T-helper 2 cell treated with Interferon-gamma antibody and Interleukin-4, amounts not matched to agents 100 ng/mL and 5 ng/mL, for 36 hours (primary cell): ENCODE data around the gene LBR. TPM values are rescaled to one million over a fixed set of nuclear protein-coding genes. Genes with fewer than 3 reads are reported as not detected.
"Not testable (repeated sequence)": the region's sequence is repeated elsewhere in the genome, so short reads cannot be mapped to it uniquely, and the experiment has no call there.

Experiments
- intact Hi-C: fragments of 100-400 bp; cut with micrococcal nuclease; formaldehyde crosslinking; loops from one replicate; pipeline ENCODE4 v1.15.1; 2023
- total RNA-seq: library from RNA; stranded (reverse); gene quantifications from 2 replicates; pipeline ENCODE4 v1.2.3, GENCODE V29; 2022

The LBR gene
- total RNA-seq = 244 and 248 TPM in 2 replicates

DNA sequence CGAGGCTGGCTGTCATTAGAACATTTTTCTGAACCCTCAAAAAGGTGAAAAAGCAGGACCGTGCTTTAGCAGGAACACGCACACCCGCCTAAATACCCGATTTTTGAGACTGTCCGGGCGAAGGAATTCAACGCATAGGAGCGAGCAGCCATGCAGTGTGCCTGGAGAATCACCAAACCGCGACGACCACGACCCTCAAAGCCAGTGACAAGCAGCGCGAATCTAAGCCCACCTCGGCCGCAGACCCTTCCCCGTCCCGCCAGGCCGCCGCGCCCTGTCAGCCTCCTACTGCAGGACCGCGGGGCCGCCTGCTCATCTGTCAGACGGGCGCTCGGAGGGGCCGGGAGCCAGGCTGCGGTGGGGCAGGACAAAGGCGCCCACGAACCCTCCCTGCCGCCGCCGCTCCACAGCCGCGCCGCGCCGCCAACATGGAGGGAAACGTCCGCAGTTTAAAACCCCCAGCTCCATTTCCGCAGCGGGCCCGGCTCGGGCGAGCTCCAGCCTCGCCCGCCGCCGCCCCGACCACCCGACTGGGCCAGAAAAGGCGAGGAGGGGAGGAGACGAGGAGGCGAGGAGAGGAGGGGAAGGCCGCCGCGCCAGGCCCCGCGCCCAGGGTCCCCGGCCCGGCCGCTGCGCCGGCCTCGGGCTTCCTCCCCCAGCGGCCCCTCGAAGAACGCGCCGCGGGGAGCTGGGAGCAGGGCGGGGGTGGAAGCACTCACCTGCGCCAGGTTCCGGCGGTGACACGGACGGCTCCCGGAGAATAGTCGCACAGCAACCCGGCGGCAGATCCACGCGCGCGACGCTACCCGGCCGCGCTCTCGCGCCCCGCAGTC lies at the start of gene LBR:
Gene LBR (minus strand): TSS at position 804 of the 833 bp plus-strand sequence. CDS start 3,963 bp downstream, outside the sequence.
- intact Hi-C loops = loop anchor here (1.0 to 10.0 kb wide), 9 partner anchors 18 to 1277 kb away; partner anchors contain the start of genes H3-3A, PYCR2, SDE2 and SRP9

DNA sequence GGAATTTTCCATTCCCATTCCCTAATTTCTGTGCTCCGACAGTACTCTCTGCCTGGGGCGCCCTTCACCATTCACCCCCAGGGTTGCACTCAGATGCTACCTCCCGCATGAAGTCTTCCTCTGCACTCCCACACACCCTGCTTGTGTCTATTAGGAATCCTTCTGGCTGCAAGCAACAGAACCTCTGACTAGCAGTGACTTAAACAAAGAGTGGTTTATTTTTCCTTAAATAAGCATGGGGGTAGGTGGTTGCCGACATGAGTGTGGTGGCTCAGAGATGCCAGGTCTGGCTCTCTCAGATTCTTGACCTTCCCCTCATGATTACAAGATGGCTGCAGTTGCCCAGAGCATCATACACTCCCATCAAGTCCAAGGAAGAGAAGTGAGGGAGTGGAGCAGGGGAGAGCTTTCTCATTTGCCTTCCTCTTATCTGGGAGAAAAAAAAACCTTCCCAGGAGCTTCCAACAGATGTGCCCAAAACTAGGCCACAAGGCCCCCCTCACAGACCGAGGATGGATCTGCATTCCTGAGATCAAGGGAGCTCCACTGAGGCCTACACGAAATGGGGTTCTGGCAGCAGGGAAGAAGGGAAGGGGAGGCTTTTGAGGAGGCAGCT lies 49.6 kb upstream of the LBR start:
- intact Hi-C loops = loop anchor here (5.0 kb wide), 1 partner anchor 75 kb away; no protein-coding TSS in a partner anchor

DNA sequence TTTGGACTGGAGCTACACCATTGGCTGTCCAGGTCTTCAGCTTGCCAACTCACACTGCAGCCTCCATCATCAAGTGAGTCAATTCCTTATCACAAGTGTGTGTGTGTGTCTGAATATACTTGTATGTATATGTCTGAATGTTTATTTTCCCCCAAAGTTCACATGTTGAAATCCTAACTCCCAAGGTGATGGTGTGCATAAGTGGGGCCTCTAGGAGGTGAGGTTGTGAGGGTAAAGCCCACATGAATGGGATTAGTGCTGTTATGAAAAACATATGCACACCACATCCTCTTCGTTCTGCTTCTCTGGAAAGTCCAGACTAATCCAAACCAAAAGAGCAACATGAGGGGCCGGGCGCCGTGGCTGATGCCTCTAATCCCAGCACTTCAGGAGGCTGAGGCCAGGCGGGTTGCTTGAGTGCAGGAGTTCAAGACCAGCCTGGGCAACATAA lies 48.7 kb upstream of the LBR start:
- intact Hi-C loops = loop anchor here (5.0 kb wide), 1 partner anchor 76 kb away; no protein-coding TSS in a partner anchor

DNA sequence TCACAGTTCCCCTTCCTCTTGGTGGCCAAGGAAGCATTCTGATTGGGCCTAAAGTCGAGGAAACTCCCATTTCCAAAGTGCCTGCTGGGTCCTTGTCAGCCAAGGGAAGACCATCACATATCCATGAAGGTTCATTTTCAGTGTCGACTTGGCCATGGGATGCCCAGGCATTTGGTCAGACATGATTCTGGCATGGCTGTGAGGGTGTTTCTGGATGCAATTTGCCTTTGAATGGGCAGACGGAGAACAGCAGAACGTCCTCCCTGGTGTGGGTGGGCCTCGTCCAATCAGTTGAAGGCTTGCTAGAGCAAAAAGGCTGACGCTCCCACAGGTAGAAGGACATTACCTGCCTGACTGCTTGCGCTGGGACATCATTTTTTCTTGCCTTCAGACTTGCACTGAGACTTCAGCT lies 48.3 kb upstream of the LBR start:
- intact Hi-C loops = loop anchor here (5.0 kb wide), 1 partner anchor 76 kb away; no protein-coding TSS in a partner anchor

DNA sequence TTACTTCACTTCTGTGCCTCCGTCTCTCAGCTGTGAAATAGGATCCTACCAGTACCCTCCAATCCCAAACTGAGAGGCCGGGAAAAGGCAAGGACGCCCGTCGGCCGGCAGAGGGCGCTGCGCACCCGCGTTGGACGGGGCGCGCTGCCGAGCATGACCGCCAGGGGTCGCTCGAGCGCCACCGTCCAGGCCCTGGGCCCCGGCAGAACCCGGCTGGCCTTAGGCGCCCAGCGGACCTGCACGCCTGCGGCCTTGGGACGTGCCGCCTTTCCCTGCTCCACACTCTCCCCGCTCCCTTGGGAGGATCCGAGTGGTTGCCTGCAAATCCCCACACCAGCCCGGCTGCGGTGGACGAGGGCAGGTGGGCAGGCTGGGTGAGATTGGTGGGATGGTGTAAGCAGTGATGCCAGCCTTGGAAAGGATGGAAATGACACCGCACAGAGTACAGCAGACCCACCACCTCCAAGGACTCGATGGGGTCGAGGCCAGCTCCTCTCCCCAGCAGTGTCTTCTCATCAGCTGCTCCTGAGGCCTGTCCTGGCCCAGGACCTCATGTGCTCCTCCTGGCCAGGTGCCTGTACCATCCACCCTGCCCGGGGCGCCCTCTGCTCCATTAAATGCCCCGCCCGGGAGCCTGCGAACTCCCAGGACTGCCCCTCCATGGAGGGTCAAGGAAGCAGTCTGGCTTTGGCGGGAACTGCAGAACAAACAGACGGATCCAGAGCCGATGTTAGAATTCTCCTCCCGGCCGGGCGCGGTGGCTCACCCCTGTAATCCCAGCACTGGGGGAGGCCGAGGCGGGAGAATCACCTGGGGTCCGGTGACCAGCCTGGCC lies 47.4 kb upstream of the LBR start:
- intact Hi-C loops = loop anchor here (1.0 to 5.0 kb wide), 6 partner anchors 77 to 590 kb away; partner anchors contain the start of gene SRP9

DNA sequence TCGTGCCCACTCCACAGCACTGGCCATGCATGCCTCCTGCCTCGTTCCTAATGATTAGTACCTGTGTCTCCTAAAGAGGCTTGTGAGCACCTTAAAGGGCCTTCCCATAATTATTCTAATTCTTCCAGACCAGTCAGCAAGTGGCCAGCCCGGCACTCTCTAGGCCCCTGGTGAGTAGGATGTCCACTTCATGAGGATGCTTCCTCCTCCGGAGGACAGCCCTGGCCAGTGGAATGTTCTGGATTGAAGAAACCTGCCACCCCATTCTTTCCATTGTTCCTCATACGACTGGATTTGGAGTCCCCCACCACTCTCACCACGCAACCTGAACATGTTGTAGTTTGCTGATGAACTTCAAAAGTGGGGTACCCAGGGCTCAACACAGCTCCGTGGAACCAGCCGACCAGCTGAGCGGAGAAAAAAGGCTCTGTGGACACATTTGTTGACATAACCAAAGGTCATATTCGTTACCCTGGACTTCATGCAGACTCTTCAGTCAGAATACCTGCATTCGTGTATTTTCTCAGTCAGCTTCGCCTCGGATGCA lies 46.7 kb upstream of the LBR start:
- intact Hi-C loops = loop anchor here (2.0 kb wide), 2 partner anchors 302 to 590 kb away; partner anchors contain the start of gene SRP9

DNA sequence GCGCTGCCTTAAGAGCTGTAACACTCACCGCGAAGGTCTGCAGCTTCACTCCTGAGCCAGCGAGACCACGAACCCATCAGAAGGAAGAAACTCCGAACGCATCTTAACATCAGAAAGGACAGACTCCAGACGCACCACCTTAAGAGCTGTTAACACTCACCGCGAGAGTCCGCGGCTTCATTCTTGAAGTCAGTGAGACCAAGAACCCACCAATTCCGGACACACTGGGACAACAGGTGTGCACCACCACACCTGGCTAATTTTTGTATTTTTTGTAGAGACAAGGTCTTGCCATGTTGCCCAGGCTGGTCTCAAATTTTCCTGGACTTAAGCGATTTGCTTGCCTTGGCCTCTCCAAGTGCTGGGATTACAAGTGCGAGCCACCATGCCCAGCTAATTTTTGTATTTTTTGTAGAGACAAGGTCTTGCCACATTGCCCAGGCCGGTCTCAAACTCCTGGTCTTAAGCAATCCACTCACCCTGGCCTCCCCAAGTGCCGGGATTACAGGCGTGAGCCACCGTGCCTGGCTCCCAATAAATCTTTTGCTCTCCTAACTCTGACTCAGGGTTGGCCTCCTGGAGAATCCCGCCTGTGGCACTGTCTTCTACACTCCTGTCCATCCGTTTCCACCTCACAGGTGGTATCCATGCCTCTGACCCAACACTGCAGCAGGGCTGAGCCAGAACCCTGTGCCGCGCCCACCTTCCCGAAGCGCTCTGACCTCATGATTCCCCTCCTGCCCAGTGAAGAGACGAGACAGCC lies 46.0 kb upstream of the LBR start:
- intact Hi-C loops = loop anchor here (2.0 kb wide), 2 partner anchors 303 to 591 kb away; partner anchors contain the start of gene SRP9

DNA sequence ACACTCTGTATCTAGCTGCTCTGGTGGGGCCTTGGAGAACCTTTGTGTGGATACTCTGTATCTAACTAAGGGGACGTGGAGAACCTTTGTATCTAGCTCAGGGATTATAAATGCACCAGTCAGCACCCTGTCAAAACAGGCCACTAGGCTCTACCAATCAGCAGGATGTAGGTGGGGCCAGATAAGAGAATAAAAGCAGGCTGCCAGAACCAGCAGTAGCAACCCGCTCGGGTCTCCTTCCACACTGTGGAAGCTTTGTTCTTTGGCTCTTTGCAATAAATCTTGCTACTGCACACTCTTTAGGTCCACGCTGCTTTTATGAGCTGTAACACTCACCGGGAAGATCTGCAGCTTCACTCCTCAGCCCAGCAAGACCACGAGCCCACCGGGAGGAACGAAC lies 45.4 kb upstream of the LBR start:
- intact Hi-C loops = not testable (repeated sequence)

DNA sequence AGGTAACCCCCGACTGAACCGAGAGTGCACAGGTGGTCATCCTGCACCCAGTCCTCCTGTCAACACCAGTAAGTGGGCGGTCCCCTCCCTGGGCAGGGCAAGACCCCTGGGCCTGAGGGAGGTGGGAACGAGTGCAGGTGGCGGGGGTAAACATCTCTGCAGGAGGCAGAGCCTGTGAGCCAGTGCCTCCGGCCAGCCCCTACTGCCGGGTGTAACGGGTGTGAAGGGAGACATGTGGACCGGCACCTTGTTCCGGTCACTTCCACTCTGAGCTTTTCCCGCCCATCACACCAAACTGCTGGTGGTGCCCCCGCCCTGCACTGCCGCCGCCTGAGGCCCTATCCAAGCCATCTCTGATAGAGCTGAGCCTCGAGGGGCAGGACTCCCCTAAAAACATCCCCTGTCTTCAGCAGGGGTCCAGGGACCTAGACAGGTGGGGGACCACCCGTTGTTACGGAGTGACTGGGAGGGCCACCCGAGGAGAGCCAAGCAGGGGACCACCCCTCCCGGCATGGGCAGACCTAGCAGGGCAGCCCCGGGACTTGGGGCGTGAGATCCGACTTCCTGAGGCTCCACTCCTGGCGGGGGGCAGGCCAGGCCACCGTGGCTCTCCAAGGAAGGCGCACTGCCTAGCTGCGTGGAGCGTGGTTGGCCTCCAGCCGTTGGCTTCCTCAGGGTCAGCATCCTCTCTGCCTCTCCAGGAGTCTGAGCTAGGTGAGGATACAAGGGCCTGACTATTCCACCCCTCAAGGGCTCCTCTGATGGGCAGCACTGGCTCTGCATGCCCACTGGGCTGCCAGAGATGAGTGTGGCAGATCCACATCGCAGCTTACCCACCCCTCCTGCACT lies 43.8 kb upstream of the LBR start:
- intact Hi-C loops = no loop called here

DNA sequence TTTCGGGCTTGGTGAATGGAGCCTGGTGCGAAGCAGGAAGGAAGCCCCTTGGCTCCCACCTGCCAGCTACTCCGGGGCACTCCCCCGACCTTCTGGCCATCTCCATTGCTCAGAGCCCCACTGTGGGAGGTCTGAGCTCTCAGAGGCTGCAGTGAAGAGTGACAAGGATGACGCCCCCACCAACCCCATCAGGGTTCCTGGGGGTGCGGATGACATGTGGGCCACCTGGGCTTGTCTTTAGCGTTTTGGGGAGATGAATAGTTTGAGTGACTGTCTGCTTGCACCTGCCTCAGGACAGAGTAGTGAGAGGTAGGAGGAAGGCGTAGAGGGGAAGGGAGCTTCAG lies 43.2 kb upstream of the LBR start:
- intact Hi-C loops = no loop called here

DNA sequence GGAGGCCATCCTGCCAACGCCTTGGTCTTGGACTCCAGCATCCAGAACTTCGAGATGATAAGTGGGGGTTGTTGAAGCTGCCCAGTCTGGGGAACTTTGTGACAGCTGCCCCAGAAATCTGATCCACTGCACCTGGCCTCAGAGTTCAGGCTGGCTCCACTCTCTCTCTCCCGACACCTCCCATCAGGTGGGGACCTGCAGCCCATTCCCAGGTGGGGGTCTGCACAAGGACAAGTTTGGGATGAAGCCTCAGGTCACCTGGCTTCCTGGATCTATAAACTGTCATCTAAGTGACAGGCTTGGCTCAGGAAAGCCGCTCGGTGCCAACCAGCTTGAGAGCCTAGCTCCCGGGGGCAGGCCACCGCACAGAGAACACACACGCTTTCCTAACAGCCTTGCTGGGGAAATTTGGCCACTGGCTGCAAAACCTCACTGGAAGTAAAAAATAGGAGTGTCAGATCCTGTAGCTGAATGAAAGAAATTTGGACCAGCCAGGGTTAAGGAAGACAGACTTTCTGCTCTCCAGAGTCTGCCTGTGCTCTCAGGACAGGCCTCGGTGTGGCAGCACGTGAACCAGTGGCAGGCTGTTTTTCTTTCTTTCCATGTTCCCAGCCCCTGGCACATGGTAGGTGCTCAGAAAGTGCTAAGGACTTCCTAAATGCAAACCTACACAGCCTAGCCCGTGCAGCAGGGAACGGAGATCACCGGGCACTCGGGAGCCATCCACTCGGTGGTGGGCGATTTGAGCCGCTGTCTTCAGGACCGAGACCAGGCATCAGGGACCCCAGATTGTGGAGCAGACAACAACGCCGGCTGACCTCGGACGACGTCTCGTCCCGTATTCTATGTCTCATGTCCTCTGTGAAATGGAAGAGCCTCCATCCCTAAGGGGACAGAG lies 42.6 kb upstream of the LBR start:
- intact Hi-C loops = no loop called here

DNA sequence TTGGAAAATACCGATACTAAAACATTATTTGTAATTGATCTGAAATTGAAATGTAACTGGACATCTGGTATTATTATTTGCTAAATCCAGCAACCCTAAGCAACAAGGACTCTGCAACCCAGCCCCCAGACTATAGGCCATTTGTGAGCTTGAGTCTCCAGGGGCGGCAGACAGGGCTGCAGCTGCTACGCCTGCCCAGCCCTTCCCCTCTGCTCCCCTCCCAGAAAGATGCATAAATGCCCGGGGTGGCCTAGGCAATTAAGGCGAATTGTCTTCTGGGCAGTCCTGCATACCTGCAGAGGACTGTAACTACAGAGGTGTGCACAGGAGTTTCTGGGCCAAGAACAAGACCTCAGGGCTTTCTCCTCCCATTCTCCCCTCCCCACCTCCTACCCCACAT lies 41.2 kb upstream of the LBR start:
- intact Hi-C loops = loop anchor here (10.0 kb wide), 2 partner anchors 656 to 716 kb away; partner anchors contain the start of gene ACBD3

DNA sequence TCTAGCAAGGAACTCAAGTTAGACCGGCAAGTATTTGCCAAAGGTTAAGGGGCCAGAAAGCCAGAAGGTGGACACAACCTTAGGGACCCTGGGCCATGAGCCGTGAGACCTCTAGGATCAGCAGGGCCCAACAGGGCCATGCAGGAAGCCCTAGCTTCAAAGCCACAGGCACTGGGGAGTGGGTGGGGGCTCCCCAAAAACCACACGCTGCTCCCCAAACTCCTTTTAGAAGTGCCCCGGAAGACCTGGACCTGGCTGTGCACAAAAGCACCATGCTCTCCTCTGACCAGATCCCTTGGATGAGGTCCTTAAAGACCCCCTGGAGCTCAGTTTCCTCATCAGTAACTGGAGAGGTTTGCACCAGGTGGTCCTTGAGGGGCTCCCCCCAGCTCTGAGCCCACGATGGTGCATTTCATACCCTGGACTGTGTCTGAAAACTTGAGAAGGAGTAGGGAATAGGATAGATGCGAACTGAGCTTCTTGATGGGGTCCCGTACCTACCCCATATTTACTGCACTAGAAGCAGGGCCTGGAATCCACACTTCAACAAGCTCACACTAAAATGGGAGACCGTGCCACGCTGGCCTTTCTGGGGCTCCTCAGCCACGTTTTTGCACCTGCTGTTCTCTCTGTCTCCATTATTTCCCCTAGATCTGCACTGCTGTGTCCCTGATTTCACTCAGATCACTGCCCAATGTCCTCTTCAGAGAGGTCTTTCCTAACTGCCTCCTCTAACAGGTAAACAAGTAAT lies 40.6 kb upstream of the LBR start:
- intact Hi-C loops = loop anchor here (10.0 kb wide), 2 partner anchors 656 to 716 kb away; partner anchors contain the start of gene ACBD3

DNA sequence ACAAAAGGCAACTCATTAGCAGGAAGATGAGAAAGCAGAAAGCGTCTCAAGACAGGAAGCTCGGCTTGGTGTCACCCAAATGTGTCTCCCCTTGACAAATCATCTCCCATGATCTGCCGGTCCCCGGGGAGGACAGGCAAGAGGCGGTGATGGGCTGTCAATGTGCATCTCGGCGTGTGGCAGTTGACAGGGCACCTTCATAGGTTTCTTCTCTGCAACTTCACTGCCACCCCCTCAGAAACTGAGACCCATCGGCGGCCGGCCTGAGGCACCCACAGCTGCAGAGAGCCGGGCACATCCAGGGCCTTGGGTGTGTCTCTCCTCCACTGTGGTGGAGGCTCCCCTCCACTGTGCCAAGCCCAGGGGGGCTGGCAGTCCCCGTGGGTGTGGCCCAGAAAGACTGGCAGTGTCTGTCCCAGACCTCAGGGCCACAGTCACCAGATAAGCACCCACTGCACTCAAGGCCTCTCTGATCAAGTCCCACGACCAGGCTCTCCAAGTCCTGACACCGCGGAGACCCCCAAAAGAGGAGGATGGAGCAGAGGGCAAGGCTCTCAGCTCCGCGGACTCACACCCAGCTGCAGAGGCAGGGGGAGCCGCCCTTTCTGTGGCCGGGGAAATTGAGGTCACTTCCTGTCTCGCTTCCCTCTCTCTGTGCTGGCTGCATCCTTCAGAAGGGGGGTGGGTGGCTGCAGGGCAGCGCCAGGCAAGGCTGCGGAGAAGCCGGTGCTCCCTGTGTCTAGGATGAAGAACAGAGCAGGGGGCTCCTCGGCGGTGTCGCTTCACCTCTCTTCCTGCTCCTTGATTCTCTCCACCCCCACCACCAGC lies 39.6 kb upstream of the LBR start:
- intact Hi-C loops = loop anchor here (1.0 to 10.0 kb wide), 9 partner anchors 22 to 717 kb away; partner anchors contain the start of genes ACBD3, H3-3A, PYCR2 and SDE2

DNA sequence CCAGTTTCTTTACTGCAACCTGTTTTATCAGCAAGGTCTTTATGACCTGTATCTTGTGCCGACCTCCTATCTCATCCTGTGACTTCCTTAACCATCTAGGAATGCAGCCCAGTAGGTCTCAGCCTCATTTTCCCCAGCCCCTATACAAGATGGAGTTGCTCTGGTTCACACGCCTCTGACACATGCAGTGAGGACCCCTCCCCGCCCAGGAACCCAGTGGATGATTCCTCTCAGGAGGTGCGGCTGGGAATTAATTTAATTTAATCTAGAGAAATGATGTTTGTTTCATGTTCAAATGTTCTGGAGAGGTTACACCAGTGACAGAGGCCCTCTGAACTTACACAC lies 39.0 kb upstream of the LBR start:
- intact Hi-C loops = loop anchor here (1.0 to 10.0 kb wide), 9 partner anchors 22 to 718 kb away; partner anchors contain the start of genes ACBD3, H3-3A, PYCR2 and SDE2

DNA sequence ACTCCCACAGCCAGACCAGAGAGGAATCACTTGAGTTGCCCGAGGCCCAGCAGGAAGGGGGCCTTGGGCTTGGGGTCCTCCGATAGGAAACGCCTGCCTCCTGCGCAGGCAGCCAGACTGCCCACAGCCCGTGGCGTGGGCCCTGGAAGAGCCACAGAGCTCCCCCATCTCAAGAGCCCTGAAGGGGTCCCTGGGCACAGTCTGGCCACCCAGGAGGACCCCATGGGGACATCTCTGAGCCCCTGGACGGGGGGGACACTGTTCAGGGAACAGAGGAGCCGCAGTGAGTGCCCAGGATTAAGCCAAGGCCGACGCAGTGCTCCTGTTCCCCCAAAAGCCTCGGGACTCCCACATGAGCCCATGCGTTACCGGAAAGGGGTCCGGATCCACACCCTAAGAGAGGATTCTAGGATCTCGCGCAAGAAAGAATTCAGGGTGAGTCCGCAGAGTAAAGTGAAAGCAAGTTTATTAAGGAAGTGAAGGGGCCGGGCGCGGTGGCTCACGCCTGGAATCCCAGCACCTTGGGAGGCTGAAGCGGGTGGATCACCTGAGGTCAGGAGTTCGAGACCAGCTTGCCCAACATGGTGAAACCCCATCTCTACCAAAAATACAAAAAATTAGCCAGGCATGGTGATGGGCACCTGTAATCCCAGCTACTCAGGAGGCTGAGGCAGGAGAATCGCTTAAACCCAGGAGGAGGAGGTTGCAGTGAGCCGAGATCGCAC lies 38.1 kb upstream of the LBR start:
- intact Hi-C loops = loop anchor here (2.0 to 10.0 kb wide), 5 partner anchors 313 to 719 kb away; partner anchors contain the start of genes ACBD3 and H3-3A
